LNCaP clone FGC (cell line): Measurements from ENCODE around the gene KRTAP16-1.
A peak's percentile ranks its signal among the peaks of the same experiment; 100 is the strongest.
"Not testable (repeated sequence)": the region's sequence is repeated elsewhere in the genome, so short reads cannot be mapped to it uniquely, and the experiment has no call there.

ENCODE experiments used
- DNase-seq: peaks from one replicate; pipeline ENCODE4 v3.0.0-alpha.2; 2011; ENCODE audit warnings: low read depth
- H3K4me3 ChIP-seq: 2 replicates; pipeline ENCODE4 v1.5.1; 2011; ENCODE audit warnings: mild to moderate bottlenecking, low read depth, low read length, control low read depth
- CTCF ChIP-seq: IDR thresholded peaks from 2 replicates; pipeline ENCODE4 v1.5.1; 2012; ENCODE audit warnings: mild to moderate bottlenecking; ENCODE audit not compliant: control insufficient read depth, insufficient read depth; ENCODE audit errors: extremely low read depth

The KRTAP16-1 gene

GRCh38 chr17:41278176-41278955, 30.7 kb downstream of the KRTAP16-1 start:
- TF ChIP-seq CTCF: no peak
- DNase-seq: no peak

GRCh38 chr17:41275648-41276190, 33.4 kb downstream of the KRTAP16-1 start, which contains the start of gene KRTAP9-7:
Gene KRTAP9-7 (plus strand): TSS chr17:41275698. CDS start chr17:41275698, 0 bp downstream.
- DNase-seq, H3K4me3 ChIP-seq: not testable (repeated sequence)

More at GRCh38 chr17:41278176-41278955, 30.7 kb downstream of the KRTAP16-1 start:
- no peak overlapping the region for H3K4me3 ChIP-seq

- no peak overlapping the region for H3K4me3 ChIP-seq
- no peak for TF ChIP-seq CTCF
- DNase-seq: no peak
Measured at GRCh38 chr17:41271858-41272257, 37.3 kb downstream of the KRTAP16-1 start.

- not testable (repeated sequence) for DNase-seq, H3K4me3 ChIP-seq
Measured at GRCh38 chr17:41271323-41271722, 37.8 kb downstream of the KRTAP16-1 start.

- no peak for TF ChIP-seq CTCF
- no peak overlapping the region for H3K4me3 ChIP-seq
- DNase-seq: no peak
Measured at GRCh38 chr17:41267711-41268110, 41.4 kb downstream of the KRTAP16-1 start.

- TF ChIP-seq CTCF: no peak
- no peak within 1 kb of the TSS for H3K4me3 ChIP-seq
- DNase-seq: no peak
Measured at GRCh38 chr17:41265078-41265477, 44.0 kb downstream of the KRTAP16-1 start, which contains the start of gene KRTAP9-6. Gene KRTAP9-6 (plus strand): TSS chr17:41265378. CDS start chr17:41265378, 0 bp downstream.

GRCh38 chr17:41264599-41264998, 44.5 kb downstream of the KRTAP16-1 start:
- H3K4me3 ChIP-seq: no peak overlapping the region
- no peak for TF ChIP-seq CTCF
- peak; percentile 21 for DNase-seq

- TF ChIP-seq CTCF: no peak
- DNase-seq: no peak
- H3K4me3 ChIP-seq: no peak overlapping the region
Measured at GRCh38 chr17:41263212-41263611, 45.9 kb downstream of the KRTAP16-1 start.
